GM12891 (cell line): ENCODE measurements around the gene CTPS1.

Source experiments
- DNase-seq: peaks from one replicate; pipeline ENCODE4 v3.0.0; 2011; ENCODE audit warnings: low spot score; ENCODE audit not compliant: insufficient read length
- FAIRE-seq: peaks from 2 replicates; lab custom pipeline; 2011; peaks lifted over from hg19 to GRCh38; lab: Jason Lieb, UNC
- PAX5 ChIP-seq: IDR thresholded peaks from 2 replicates; pipeline ENCODE4 v1.6.1; 2011; ENCODE audit warnings: low read length, moderate library complexity, mild to moderate bottlenecking; ENCODE audit not compliant: insufficient read depth, severe bottlenecking
- POLR2A ChIP-seq: IDR thresholded peaks from 2 replicates; pipeline ENCODE4 v1.6.1; 2011; ENCODE audit warnings: low read depth, low read length, control low read depth
- POLR2AphosphoS5 ChIP-seq: IDR thresholded peaks from 2 replicates; pipeline ENCODE4 v1.6.1; 2011; ENCODE audit warnings: low read depth, low read length, control low read depth
- POU2F2 ChIP-seq: IDR thresholded peaks from 2 replicates; pipeline ENCODE4 v1.6.1; 2011; ENCODE audit warnings: low read depth, mild to moderate bottlenecking, control low read depth, low read length, moderate library complexity
- SPI1 ChIP-seq: IDR thresholded peaks from 2 replicates; pipeline ENCODE4 v1.6.1; 2011; ENCODE audit warnings: low read depth, low read length, control low read depth
- TAF1 ChIP-seq: IDR thresholded peaks from 2 replicates; pipeline ENCODE4 v1.6.1; 2011; ENCODE audit warnings: low read depth, low read length, control low read depth

CTPS1 gene

DNA sequence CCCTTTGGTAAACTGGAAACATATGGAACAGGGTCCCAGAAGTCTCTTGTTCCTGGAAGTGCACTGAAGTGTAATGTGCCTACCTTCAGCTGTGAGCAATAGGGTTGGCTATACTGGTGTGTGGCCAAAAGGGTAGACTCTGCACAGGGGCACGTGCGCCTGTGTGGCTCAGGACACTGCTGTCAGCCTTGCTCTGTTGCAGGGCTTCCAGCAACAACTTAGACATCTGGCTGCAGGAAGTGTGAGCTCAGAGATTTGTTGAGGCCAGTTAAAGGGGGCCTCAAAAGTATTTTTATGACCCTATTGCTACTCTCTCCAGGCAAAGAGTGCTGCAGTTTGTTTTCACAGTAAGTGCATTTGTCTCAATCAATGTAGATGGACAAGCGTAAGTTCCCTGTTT is 7.5 kb downstream of the CTPS1 start:
- DNase-seq (no peak), FAIRE-seq (no peak)
- no peak for TF ChIP-seq TAF1
- TF ChIP-seq PAX5, result no peak
- no peak for TF ChIP-seq POU2F2
- TF ChIP-seq POLR2A, result no peak
- no peak for TF ChIP-seq POLR2AphosphoS5
- no peak for TF ChIP-seq SPI1

GRCh38 chr1:40987439-40988276 is 8.2 kb downstream of the CTPS1 start:
- no peak for FAIRE-seq
- TF ChIP-seq POLR2AphosphoS5, result no peak
- TF ChIP-seq POLR2A, result no peak
- no peak for TF ChIP-seq PAX5
- no peak for TF ChIP-seq TAF1
- no peak for TF ChIP-seq SPI1
- TF ChIP-seq POU2F2, result no peak
- DNase-seq, result no peak

GRCh38 chr1:40988280-40988679 is 8.8 kb downstream of the CTPS1 start:
- TF ChIP-seq SPI1, result no peak
- TF ChIP-seq POLR2AphosphoS5, result no peak
- no peak for TF ChIP-seq PAX5
- no peak for TF ChIP-seq POU2F2
- TF ChIP-seq TAF1, result no peak
- TF ChIP-seq POLR2A, result no peak
- no peak for FAIRE-seq

GRCh38 chr1:40989066-40989465 is 9.6 kb downstream of the CTPS1 start:
- no peak for TF ChIP-seq PAX5
- TF ChIP-seq POLR2AphosphoS5, result no peak
- TF ChIP-seq TAF1, result no peak
- TF ChIP-seq SPI1, result no peak
- TF ChIP-seq POLR2A, result no peak
- TF ChIP-seq POU2F2, result no peak
- no peak for FAIRE-seq
- no peak for DNase-seq

More at GRCh38 chr1:40988280-40988679, 8.8 kb downstream of the CTPS1 start:
- DNase-seq, result no peak

- DNase-seq (no peak), FAIRE-seq (no peak)
- TF ChIP-seq POU2F2, result no peak
- no peak for TF ChIP-seq TAF1
- TF ChIP-seq POLR2AphosphoS5, result no peak
- no peak for TF ChIP-seq PAX5
- TF ChIP-seq SPI1, result no peak
- TF ChIP-seq POLR2A, result no peak
Measured at GRCh38 chr1:40997096-40997495, 17.6 kb downstream of the CTPS1 start.

GRCh38 chr1:40998668-40999067 is 19.2 kb downstream of the CTPS1 start:
- DNase-seq (no peak), FAIRE-seq (no peak)
- TF ChIP-seq POLR2AphosphoS5 (no peak), PAX5 (no peak)

GRCh38 chr1:41003127-41003639 is 23.7 kb downstream of the CTPS1 start:
- DNase-seq (no peak), FAIRE-seq (no peak)
- TF ChIP-seq POLR2A (peak; percentile 7; the same call in 1 of the 2 replicates), POU2F2 (no peak)

DNA sequence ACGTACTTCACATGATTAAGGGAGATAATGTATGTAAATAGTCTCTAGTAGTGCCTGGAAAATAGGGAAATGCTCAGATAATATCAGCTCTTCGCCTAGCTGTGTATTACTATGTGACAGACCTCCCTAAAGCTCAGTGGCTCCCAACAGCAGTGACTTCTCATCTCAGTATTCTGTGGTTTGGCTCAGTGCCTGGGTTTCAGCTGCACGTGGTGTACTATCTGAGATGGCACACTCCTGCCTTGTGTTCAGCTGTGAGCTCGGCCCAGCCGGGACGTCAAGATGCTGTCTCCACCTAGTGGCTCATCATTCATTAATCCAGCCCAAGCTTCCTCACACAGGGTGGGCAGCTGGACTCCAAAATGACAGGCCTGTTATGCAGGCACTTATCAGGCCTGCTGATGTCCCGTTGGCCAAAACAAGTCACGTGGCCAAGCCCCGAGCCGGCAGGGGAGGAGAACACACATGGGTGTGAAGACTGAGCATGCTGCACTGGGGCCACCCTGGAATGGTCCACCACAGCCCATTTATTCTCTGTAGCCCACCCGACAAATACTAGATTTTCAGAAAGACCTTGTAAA is 24.2 kb downstream of the CTPS1 start:
- FAIRE-seq (peak; percentile 99), DNase-seq (no peak)
- TF ChIP-seq PAX5 (no peak), TAF1 (no peak), POLR2AphosphoS5 (peak; percentile 55; the same call in 1 of the 2 replicates), POLR2A (no peak; the same call in 1 of the 2 replicates), POU2F2 (peak; percentile 65; the same call in 1 of the 2 replicates), SPI1 (peak; percentile 28; the same call in 1 of the 2 replicates)

GRCh38 chr1:41005876-41006275 is 26.4 kb downstream of the CTPS1 start:
- TF ChIP-seq POU2F2 (no peak), TAF1 (no peak), PAX5 (no peak), SPI1 (no peak), POLR2AphosphoS5 (no peak), POLR2A (no peak)
- DNase-seq (no peak), FAIRE-seq (no peak)

GRCh38 chr1:41006942-41007865 is 27.7 kb downstream of the CTPS1 start:
- no peak for TF ChIP-seq POU2F2
- no peak for TF ChIP-seq POLR2A
- no peak for TF ChIP-seq SPI1
- TF ChIP-seq PAX5, result no peak
- TF ChIP-seq POLR2AphosphoS5, result no peak
- no peak for TF ChIP-seq TAF1
- FAIRE-seq (no peak), DNase-seq (no peak)
